ENCODE data around the gene CYP27A1.

DNA sequence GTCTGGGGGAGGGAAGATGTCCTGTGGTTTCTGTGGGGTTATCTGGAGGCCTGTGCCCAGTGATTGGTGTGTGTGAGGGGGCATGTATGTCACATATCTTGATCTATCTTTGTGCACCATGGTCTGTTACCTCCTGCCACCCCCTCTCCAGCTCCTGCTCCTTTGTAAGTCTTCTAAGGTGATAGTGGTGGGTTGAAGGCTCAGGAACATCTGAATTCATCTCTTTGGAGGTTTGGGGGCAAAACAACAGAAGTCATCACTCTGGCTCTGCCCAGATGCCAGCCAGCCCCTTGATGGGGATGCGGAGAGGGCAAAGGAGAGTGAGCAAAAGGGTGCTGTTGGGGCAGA lies 74.9 kb downstream of the CYP27A1 start:
- TF ChIP-seq JUN (IDR thresholded peaks at IDR 0.05) (no peak), POLR2A (IDR thresholded peaks at IDR 0.05; ENCODE audit: low read length) (no peak), JUNB (IDR thresholded peaks at IDR 0.05) (no peak), EHMT2 (IDR thresholded peaks at IDR 0.05; ENCODE audit: low read depth) (no peak), SMC3 (IDR thresholded peaks at IDR 0.05) (no peak), POLR2AphosphoS2 (conservative IDR thresholded peaks at IDR 0.05; ENCODE audit: low read length) (no peak)
- TF ChIP-seq, protein P1, sequence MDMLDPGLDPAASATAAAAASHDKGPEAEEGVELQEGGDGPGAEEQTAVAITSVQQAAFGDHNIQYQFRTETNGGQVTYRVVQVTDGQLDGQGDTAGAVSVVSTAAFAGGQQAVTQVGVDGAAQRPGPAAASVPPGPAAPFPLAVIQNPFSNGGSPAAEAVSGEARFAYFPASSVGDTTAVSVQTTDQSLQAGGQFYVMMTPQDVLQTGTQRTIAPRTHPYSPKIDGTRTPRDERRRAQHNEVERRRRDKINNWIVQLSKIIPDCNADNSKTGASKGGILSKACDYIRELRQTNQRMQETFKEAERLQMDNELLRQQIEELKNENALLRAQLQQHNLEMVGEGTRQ (IDR thresholded peaks at IDR 0.05) = no peak
- TF ChIP-seq, protein P2, sequence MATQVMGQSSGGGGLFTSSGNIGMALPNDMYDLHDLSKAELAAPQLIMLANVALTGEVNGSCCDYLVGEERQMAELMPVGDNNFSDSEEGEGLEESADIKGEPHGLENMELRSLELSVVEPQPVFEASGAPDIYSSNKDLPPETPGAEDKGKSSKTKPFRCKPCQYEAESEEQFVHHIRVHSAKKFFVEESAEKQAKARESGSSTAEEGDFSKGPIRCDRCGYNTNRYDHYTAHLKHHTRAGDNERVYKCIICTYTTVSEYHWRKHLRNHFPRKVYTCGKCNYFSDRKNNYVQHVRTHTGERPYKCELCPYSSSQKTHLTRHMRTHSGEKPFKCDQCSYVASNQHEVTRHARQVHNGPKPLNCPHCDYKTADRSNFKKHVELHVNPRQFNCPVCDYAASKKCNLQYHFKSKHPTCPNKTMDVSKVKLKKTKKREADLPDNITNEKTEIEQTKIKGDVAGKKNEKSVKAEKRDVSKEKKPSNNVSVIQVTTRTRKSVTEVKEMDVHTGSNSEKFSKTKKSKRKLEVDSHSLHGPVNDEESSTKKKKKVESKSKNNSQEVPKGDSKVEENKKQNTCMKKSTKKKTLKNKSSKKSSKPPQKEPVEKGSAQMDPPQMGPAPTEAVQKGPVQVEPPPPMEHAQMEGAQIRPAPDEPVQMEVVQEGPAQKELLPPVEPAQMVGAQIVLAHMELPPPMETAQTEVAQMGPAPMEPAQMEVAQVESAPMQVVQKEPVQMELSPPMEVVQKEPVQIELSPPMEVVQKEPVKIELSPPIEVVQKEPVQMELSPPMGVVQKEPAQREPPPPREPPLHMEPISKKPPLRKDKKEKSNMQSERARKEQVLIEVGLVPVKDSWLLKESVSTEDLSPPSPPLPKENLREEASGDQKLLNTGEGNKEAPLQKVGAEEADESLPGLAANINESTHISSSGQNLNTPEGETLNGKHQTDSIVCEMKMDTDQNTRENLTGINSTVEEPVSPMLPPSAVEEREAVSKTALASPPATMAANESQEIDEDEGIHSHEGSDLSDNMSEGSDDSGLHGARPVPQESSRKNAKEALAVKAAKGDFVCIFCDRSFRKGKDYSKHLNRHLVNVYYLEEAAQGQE (IDR thresholded peaks at IDR 0.05) = no peak
